AG09309 (cell line): ENCODE data around the gene ELANE.
A peak's percentile ranks its signal among the peaks of the same experiment; 100 is the strongest.
"Not testable (repeated sequence)": the region's sequence is repeated elsewhere in the genome, so short reads cannot be mapped to it uniquely, and the experiment has no call there.

ENCODE experiments used
- DNase-seq: peaks from one replicate; pipeline ENCODE4 v3.0.0-alpha.2; 2010; ENCODE audit warnings: low read depth
- H3K4me3 ChIP-seq: 2 replicates; pipeline ENCODE4 v1.5.1; 2011; ENCODE audit warnings: mild to moderate bottlenecking, low read depth, low read length, moderate library complexity; ENCODE audit not compliant: control insufficient read depth
- CTCF ChIP-seq: IDR thresholded peaks from 2 replicates; pipeline ENCODE4 v1.5.1; 2011; ENCODE audit warnings: mild to moderate bottlenecking, low read depth, low read length, inconsistent platforms; ENCODE audit not compliant: insufficient read depth, control insufficient read depth; ENCODE audit errors: missing control alignments

Gene ELANE

DNA sequence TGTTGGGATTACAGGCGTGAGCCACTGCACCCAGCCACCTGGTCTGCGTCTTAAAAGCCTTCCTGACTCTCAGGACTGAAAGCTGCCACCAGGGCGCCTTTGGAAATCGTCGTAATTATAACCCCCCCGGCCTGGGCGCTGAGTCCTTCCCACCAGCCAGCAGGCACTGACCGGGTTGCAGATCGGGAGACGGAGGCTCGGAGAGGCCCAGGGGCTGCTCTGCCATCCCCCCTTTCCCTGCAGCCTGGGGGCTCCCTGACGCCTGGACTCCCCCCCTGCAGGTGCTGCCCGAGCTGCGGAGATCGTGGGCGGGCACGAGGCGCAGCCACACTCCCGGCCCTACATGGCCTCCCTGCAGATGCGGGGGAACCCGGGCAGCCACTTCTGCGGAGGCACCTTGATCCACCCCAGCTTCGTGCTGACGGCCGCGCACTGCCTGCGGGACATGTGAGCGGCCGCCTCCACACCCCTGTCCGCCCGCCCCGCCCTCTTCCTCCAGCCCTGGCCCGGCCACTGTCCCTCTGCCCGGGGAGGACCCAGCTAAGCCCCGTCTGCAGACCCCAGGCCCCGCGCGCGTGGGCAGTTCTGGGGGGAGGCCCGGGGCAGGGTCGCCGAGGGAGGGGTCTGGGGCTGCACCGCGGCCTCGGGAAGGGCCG, 8.8 kb upstream of the ELANE start:
- H3K4me3 ChIP-seq: no peak overlapping the region
- TF ChIP-seq CTCF: no peak
- DNase-seq: no peak

- TF ChIP-seq CTCF: no peak
- H3K4me3 ChIP-seq: no peak overlapping the region
- no peak for DNase-seq
Observed at GRCh38 chr19:843836-844545, 8.1 kb upstream of the ELANE start.

DNA sequence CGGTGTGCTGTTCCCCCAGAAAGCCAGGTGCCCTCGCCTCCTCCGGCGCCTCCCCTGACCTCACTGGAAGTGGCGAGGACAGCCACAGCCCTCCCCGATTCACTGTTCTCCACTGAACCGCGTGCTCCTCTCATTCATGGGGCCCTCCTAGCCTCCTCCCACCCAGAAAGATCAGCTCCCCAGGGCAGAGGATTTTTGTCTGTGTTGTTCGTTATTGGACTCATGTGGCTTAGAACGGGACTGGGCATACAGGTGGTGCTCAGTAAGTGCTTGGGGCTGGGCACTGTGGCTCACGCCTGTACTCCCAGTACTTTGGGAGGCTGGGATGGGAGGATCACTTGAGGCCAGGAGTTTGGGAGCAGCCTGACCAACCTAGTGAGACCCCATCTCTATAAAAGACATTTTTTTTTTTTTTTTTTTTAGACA, 7.5 kb upstream of the ELANE start:
- no peak overlapping the region for H3K4me3 ChIP-seq
- TF ChIP-seq CTCF: no peak
- no peak for DNase-seq

DNA sequence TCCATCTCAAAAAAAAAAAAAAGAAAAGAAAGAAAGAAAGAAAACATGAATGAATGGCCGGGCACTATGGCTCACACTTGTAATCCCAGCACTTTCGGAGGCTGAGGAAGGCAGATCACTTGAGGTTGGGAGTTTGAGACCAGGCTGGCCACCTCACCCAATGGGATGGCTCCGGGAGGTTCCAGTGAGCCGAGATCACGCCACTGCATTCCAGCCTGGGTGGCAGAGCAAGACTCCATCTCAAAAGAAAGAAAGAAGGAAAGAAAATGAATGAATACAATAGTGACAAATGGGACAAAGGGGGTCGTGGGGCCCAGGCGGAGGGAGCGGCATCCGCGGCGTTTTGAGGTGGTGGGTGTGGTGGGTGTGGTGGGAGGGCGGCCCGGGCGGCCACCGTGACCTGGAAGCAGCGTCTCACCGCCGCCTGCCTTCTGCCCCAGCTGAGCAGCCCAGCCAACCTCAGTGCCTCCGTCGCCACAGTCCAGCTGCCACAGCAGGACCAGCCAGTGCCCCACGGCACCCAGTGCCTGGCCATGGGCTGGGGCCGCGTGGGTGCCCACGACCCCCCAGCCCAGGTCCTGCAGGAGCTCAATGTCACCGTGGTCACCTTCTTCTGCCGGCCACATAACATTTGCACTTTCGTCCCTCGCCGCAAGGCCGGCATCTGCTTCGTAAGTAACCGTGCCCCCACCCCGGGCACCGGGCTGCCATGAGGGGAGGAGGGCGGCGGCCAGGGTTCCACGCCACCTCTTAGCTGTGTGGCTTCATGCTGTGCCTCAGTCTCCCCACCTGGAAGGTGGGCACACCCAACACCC, 6.2 kb upstream of the ELANE start:
- DNase-seq: no peak
- H3K4me3 ChIP-seq: no peak overlapping the region
- no peak for TF ChIP-seq CTCF

- H3K4me3 ChIP-seq: no peak overlapping the region
- TF ChIP-seq CTCF: no peak
- DNase-seq: no peak
Observed at GRCh38 chr19:848386-848921, 3.6 kb upstream of the ELANE start.

DNA sequence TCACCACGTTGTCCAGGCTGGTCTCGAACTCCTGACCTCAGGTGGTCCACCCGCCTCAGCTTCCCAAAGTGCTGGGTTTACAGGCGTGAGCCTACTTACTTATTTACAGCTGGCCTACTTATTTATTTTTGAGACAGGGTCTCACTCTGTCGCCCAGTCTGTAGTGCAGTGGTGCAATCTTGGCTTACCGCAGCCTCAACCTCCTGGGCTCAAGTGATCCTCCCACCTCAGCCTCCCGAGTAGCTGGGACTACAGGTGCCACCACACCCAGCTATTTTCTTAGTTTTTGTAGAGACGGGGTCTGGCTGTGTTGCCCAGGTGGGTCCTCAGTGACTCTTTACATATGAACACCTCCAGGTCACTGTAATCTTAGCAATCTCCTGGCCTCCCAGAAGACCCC, 2.9 kb upstream of the ELANE start:
- DNase-seq, H3K4me3 ChIP-seq: not testable (repeated sequence)

DNA sequence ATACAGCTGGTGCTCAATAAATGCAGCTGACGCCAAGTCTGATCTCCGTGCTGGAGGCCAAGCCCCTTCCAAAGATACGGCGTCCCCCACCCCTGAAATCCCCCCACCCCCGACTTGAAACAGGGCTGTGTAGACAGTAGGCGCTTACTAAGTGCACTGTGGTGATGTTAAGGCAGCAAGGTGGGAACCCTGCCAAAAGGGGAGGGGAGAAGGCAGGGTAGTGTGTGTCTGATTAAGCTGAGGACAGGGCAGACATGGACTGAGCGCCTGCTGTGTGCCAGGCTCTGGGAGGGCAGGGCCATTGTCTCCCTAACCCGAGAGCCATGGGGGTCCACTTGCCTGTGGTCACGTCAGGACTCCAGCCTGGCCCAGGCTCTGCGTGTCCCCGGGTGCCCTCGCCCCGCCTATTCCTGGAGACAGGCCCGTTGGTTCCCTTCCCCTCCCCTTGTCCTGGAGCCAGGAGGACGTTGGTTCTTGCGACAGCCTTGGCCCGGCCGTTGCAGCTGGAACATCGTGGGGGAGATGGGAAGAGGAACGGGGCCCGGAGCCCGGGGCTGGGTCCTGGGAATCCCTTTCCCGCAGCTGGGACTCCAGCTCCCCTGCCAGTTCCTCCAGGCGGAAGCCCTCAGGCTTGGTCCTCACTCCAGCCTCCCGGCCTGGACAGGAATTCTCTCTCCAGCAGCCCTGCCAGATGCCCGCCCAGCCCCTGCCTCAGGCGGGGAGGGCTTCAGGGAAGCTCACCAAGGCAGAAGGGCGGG, 1.7 kb upstream of the ELANE start:
- peak; percentile 70 for DNase-seq
- no peak for TF ChIP-seq CTCF
- H3K4me3 ChIP-seq: no peak overlapping the region
